ENCODE measurements around the gene GALNT18. TPM values are rescaled to one million over a fixed set of nuclear protein-coding genes. Genes with fewer than 3 reads are reported as not detected.
A peak's percentile ranks its signal among the peaks of the same experiment; 100 is the strongest.

The GALNT18 gene
- total RNA-seq (2014; rRNA removed; shearing (Covaris generic); ENCODE audit: low replicate concordance): 13.5 and 15.5 TPM in 2 replicates

DNA sequence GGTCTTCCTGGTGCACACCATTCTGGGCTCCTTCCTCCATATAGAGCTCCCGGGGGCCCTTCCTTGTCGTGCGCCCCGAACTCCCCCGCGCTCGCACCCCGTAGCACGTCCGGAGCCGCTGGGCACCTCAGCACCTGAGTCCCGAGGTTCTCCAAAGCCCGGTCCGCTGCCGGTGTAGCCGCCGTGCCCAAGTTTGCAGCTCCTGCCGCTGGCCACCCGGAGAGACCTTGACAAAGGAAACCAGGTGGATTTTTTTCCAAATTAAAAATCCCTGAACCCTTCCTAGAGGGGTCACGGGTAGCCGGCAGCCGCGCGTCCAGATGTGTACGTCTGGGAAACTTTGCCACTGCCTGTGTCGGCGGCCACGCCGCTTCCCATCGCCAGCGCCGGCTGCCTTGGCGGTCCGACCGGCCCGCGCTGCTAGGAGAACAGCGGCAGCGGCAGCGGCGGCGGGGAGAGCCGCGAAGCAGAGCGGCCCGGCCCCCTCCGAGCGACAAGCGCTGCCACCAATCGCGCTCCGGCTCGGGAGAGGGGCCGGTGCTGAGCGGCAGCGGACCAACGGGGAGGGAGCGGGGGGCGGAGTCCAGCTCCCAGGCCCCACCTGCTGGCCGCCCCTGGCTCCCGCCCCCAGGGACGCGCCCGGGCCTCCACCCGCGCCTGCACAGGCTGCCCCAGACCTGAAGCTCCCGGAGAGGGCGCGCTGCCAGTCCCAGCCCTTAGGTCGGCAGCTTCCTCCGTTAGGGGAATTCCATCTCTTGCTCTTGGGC, at the start of gene GALNT18:
TSS of gene GALNT18 (minus strand) at position 433 of the 767 bp plus-strand sequence.
- peak; percentile 96 for DNase-seq (ENCODE audit: low read depth)
- in situ Hi-C loops (cut with HindIII; ENCODE audit: low pct_unique_long_range_greater_than_20kb, low sequenced_read_pairs): no loop called here

DNA sequence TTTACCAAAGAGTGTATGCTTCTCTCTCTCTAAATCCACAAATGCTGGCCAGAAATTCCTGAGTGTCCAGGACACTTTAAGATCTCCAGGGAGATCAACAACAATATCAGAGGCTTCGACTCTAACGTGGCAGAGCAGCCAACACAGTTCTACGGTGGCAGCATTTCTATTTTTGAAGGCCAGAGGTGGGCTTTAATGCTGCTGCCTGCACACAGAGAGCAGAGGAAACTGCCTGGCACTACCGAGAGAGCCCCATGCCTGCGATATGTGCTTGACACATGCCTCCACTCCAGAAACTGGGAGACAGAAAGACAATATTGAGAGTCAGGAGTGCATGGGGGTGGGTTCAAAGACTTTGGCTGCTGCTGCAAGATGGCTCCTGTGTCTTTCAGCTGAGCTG, 48.8 kb upstream of the GALNT18 start:
- no peak for DNase-seq (ENCODE audit: low read depth)
- in situ Hi-C loops (cut with HindIII; ENCODE audit: low pct_unique_long_range_greater_than_20kb, low sequenced_read_pairs): no loop called here

DNA sequence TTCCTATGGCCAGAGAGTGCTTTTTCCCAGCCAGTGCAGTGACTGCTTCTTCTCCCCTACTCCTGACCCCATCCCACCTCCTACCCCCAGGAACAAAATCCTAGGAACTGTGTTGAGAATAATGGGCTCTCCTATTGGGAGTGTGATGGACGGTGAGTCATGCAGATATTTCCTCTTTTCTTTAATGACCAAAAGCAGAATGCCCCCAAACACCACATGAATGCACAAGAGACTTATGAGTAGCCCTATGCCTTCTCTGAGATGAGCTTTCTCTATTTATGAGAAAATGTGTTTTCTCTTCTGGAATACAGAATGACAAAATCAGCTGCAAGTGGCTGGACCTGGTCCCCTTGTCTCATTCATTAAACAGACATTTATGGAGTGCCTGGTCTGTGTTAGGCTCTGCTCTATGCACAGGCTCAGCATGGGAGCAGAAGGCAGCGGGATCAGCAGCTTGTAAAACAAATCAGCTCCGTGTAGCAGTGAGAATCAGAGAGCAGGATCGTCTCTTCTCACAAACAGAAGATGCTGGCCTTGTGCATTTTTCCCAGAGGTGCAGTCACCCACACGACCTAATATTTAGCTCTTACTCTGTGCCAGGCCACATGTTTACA, 47.5 kb upstream of the GALNT18 start:
- no peak for DNase-seq (ENCODE audit: low read depth)
- in situ Hi-C loops (cut with HindIII; ENCODE audit: low pct_unique_long_range_greater_than_20kb, low sequenced_read_pairs): no loop called here

DNA sequence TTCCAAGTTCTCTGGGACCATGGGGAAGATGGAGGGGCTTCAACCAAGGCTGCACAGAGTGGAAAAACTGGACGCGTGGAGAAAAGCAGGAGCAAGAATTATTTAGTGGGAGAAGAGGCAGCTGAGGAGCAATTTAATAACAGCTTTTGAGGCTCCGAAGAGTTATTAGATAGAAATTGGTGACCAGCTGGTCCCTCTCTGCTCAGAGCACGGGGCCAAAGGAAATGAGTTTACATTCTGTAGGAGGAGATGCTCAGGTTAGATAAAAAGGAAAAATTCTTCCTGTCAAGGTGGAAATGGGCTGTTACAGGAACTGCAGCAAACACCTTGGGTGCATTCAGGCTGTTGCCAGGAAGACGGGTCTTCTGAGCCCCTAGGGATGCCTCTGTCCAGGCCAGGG, 47.0 kb upstream of the GALNT18 start:
- in situ Hi-C loops (cut with HindIII; ENCODE audit: low pct_unique_long_range_greater_than_20kb, low sequenced_read_pairs): no loop called here
- DNase-seq (ENCODE audit: low read depth): no peak

DNA sequence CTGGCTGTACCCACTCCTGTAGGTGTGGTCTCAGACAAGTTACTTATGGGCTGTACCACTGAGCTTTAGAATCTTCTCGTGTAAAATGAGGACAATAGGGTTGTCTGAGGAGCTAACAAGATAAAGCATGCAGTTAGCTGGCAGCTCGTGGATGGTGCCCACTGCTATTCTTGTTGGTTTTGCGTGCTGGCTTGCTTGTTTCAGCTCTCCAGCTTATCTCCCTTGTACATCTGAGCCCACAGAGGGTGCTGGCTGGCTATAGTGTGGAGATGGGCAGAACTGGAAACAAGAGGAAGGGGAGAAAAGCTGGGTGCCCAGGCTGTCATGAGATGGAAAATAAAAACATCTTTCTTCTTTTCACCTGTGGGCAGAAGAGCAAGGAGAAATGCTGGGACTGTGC, 46.5 kb upstream of the GALNT18 start:
- in situ Hi-C loops (cut with HindIII; ENCODE audit: low pct_unique_long_range_greater_than_20kb, low sequenced_read_pairs): no loop called here
- no peak for DNase-seq (ENCODE audit: low read depth)

DNA sequence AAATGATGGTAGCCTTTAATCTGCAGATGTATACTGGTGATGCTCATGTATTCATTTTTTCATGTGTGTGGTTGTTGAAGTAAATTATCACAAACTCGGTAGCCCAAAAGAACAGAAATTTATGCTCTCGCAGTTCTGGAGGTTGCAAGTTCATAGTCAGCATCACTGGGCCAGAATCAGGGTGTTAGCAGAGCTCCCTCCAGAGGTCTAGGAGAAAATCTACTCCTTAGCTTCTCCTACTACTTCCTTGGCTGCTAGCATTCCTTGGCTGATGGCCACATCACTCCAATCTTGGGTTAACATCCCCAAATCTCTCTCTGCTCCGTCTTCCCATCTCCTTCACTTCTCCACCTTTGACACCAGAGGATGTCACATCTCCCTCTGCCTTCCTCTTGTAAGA, 45.3 kb upstream of the GALNT18 start:
- DNase-seq (ENCODE audit: low read depth): no peak
- in situ Hi-C loops (cut with HindIII; ENCODE audit: low pct_unique_long_range_greater_than_20kb, low sequenced_read_pairs): no loop called here

DNA sequence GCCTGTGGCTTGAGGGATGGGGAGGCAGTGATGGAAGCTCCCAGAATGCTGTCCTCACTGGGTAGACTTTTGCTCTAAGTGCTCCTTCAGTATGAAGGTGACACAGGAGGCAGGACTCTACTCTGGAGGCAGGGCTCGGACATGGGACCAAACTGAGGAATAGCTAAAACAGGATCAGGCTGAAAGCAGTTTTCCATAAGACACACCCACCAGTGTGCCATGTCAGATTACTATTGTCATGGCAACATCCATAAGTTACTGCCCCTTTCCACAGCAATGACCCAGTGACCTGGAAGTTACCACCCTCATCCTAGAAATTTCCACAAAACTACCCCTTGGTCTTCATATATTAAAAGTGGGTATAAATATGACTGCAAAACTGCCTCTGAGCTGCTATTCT, 43.6 kb upstream of the GALNT18 start:
- in situ Hi-C loops (cut with HindIII; ENCODE audit: low pct_unique_long_range_greater_than_20kb, low sequenced_read_pairs): no loop called here
- DNase-seq (ENCODE audit: low read depth): no peak

DNA sequence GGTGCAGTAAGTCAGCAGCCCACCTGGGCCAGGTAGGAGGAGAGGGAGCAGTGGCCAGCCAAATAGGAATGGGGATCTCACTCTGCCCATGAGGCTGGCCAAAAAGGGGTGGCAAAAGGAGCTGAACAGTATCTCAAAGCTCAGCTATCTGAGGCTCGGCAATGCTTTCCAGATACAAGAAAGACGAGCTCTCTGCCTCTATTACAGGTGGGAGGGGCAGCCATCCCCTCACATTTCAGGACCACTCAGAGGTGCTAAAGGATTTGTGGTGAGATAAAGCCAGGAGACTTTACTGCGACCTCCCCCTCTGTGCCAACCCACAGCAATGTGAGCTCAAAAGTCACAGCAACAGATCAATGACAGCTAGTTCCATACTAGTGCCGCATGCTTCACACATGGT, 42.1 kb upstream of the GALNT18 start:
- in situ Hi-C loops (cut with HindIII; ENCODE audit: low pct_unique_long_range_greater_than_20kb, low sequenced_read_pairs): no loop called here
- no peak for DNase-seq (ENCODE audit: low read depth)

DNA sequence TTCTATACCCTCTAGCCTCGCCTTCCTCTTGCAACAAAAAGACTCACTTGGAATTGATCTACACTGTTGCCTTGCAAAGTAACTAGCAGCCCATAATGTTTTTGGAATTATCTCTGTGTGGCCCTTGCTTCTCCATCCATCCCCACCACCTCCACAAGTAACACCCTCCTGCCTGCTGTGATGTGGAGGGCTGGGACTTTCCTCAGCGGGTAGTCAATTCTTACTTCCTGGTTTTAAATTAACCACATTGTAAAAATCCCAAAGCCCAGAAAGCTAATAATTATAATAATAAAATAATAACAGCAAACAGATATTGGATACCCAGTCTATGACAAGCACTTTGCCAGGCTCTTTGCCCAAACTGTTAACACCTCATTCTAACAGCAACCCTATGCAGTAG, 40.8 kb upstream of the GALNT18 start:
- in situ Hi-C loops (cut with HindIII; ENCODE audit: low pct_unique_long_range_greater_than_20kb, low sequenced_read_pairs): no loop called here
- DNase-seq (ENCODE audit: low read depth): no peak

DNA sequence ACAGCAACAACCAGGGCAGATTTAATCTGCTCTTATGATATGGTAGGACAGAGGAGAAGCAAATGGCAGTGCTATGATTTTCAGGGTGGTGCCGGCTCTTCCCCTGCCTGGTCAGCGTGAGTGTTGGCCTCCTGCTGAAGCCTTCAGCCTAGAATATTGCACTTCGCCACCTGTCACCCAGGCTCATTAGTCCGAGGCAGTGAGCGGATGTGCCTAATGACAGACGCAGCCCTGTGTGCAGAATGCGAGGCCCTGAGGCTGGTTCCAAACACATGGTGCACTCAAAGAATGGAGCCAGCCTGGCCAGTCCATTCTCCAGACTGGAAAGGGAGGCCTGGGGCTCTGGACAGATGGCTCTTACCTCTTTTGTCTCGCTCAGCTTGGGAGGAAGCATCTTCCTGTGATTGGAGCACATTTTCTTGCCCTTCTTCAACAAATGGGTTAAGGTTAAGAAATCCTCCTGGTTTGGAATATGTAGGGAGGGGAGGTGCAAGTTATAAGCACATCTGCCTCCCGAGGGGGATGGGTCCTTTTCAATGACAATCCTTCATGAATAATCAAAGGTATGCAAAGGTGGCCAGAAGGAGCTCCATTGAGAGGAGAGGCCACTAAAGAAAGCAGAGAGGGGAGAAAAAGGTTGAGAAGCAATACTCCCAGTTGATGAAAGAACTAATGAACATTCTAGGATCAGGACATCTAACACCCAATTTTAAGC, 39.7 kb upstream of the GALNT18 start:
- in situ Hi-C loops (cut with HindIII; ENCODE audit: low pct_unique_long_range_greater_than_20kb, low sequenced_read_pairs): no loop called here
- no peak for DNase-seq (ENCODE audit: low read depth)

DNA sequence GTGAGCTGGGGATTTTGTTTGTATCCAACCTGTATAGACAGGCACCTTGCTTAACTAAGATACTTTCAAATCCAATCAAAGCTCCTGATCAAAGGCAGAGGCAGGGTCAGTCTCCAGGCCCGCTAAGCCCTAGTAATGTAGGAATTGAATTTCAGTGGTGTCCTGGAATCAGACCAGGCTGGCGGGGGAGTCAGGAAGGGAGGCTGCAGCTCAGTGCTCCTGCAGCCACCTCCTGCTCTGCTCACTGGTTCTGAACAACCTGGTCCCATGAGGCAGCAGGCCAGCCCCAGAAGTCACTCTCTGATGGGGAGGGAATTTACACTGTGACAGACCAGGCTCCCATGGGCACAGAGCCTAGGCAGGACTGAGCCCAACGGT, 38.5 kb upstream of the GALNT18 start:
- in situ Hi-C loops (cut with HindIII; ENCODE audit: low pct_unique_long_range_greater_than_20kb, low sequenced_read_pairs): no loop called here
- DNase-seq (ENCODE audit: low read depth): no peak

DNA sequence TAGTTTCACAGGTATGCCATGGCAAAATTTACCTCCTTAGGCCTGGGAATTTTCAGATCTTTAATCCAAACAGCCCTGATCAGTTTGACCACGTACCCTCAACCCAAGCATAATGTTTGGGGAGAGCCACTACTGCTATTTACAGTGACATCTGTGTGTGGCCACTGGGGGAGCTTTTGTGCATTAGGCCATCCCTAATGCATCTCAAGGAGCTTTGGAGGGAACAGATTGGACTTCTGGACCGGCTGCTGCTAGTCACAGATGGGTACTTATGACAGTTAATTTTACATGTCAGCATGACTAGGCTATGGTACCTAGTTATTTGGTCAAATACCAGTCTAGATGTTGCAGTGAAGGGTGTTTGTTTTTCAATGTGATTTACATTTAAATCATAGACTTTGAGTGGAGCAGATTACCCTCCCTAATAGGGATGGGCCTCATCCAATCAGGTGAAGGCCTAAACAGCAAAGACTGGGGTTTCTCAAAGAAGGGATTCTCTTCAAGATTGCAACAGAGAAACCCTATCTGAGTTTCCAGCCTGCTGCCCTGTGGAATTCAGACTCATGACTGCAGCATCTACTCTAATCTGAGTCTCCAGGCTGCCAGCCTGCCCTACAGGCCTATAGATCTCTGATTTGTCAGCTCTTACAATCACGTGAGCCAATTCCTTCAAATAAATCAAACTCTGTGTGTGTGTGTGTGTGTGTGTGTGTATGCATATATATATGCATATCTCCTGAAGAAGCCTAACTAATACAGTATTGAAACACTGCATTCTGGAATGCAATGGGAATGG, 38.0 kb upstream of the GALNT18 start:
- in situ Hi-C loops (cut with HindIII; ENCODE audit: low pct_unique_long_range_greater_than_20kb, low sequenced_read_pairs): no loop called here
- DNase-seq (ENCODE audit: low read depth): no peak

DNA sequence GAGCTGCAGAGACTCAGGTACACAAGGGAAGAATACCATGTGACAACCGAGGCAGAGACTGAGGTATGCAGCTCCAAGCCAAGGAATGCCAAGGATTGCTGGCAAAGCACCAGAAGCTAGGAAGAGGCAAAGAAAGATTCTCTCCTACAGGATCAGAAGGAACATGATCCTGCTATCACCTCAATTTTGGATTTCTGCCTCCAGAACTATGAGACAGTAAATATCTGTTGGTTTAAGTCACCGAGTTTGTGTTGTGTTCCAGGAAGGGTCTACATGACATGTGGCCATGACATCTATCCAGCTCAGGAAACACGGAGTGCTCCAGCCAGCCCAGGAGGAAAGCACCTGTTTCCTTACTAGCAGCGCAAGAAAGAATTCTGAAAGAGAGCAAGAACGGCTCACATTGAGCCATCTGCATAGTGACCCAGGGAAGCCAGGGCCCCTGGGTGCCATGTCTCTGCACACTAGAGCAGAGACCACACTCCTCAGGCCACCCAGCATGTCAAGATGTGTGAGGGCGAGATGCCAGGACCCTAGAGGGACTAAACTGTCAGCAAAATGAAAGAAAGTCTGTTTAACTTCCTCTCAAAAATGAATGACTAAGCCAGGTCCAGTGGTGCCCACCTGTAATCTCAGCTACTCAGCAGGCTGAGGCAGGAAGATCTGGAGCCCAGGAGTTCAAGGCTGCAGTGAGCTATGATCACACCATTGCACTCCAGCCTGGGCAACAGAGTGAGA, 35.6 kb upstream of the GALNT18 start:
- DNase-seq (ENCODE audit: low read depth): no peak
- in situ Hi-C loops (cut with HindIII; ENCODE audit: low pct_unique_long_range_greater_than_20kb, low sequenced_read_pairs): no loop called here

DNA sequence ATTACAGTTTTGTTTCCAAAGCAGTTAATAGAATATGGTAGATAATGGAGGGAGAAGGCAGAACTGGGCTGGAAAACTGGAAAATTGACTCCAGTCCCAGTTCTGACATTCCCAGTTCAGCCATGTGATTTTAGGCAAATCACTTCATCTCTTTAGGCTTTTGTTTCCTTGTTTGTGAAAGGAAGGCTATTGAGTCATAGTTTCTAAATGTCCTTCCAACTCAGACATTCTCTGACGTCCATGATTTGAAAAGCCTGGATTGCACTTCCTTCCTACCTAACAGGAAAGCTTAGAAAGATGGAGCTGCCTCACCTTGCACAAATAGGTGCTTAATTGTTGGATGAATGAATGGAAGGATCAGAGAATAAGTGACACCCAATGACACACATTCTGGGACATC, 19.8 kb upstream of the GALNT18 start:
- in situ Hi-C loops (cut with HindIII; ENCODE audit: low pct_unique_long_range_greater_than_20kb, low sequenced_read_pairs): no loop called here
- no peak for DNase-seq (ENCODE audit: low read depth)

DNA sequence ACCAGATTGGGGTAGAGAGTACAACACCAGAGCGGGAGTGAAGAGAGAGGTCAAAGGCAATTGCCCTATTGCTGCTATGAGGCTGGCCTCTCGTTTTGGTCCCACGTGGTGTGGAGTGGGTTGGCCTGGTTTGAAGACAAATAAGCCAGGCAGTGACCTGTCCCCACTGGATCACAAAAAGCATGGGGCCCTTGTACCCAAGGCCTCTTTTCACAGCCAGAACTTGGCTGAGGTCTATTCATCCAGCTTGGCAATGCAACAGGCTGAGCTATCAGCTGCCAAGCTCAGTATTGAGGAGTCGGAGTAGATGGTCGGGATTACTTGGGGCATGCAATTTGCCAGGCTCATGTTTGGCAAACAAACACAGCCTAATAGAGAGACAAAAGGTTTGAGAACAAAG, 19.2 kb upstream of the GALNT18 start:
- in situ Hi-C loops (cut with HindIII; ENCODE audit: low pct_unique_long_range_greater_than_20kb, low sequenced_read_pairs): no loop called here
- no peak for DNase-seq (ENCODE audit: low read depth)

DNA sequence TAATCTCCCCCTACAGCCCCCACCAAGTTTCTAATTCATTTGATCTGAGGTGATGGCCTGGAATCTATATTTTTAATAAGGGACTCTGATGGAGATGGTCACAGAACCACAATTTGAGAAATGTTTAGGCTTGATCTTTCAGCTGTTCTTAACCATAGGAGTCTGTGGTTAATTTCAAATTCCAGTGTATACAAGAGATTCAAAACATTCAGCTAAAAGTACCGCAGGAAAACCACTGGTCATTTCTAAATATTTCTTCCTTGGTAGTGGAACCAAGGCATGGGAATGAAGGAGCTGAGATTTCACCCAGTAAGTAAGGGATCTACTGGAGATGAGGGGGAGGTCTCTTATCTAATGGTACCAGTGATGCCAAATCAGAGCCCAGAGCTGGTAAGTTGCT, 18.3 kb upstream of the GALNT18 start:
- in situ Hi-C loops (cut with HindIII; ENCODE audit: low pct_unique_long_range_greater_than_20kb, low sequenced_read_pairs): no loop called here
- no peak for DNase-seq (ENCODE audit: low read depth)

DNA sequence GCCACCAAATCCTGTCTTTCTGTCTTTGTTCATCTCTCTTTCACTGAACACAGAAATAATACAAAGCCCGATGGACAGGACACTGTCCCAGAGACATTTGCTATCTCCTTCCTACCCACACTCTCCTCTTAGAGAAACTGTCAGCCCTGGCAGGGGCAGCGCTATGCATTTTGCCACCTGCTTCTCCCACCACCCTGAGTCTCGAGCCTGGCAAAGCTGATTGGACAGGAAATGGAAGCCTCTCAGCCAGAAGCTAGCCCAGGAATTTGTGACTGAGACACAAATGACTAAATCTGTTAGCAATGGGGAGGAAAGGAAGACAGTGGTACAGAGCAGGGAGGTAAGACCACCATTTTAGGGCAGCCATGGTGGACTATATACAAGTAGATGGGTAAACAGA, 14.9 kb upstream of the GALNT18 start:
- in situ Hi-C loops (cut with HindIII; ENCODE audit: low pct_unique_long_range_greater_than_20kb, low sequenced_read_pairs): no loop called here
- no peak for DNase-seq (ENCODE audit: low read depth)

DNA sequence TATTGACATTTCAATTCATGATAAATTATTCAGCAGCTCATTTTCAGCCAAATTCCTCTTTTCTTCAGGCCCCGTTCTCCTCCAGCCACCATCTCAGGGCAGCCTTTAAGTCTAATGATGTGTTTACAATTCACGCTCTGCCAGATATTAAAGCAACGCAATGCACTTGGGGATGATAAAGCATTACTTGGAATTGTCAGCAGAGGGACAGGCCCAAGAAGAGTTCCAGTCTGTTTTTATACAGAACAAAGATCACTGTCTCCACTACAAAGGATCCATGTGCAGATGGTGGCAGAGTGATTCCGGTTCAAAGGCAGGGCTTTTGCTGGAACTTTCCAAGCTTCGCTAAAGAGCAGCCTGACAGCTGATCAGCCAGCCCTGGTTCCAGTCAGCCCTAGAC, 13.6 kb upstream of the GALNT18 start:
- in situ Hi-C loops (cut with HindIII; ENCODE audit: low pct_unique_long_range_greater_than_20kb, low sequenced_read_pairs): no loop called here
- DNase-seq (ENCODE audit: low read depth): no peak

All from Caki2 (cell line).